Brain microvascular endothelial cell (primary cell): ENCODE results near the gene CMTM6.

Source experiments
- DNase-seq: peaks from one replicate; pipeline ENCODE4 v3.0.0-alpha.2; 2020
- H3K27ac ChIP-seq: fragments of 250-450 bp; sonication (Bioruptor Pico); 2 replicates; pipeline ENCODE4 v1.5.1; 2020; ENCODE audit warnings: mild to moderate bottlenecking, moderate library complexity
- H3K27me3 ChIP-seq: fragments of 250-450 bp; sonication (Bioruptor Pico); replicated peaks from 2 replicates; pipeline ENCODE4 v1.5.1; 2020; ENCODE audit warnings: mild to moderate bottlenecking
- H3K36me3 ChIP-seq: fragments of 250-450 bp; sonication (Bioruptor Pico); replicated peaks from 2 replicates; pipeline ENCODE4 v1.5.1; 2020; ENCODE audit warnings: mild to moderate bottlenecking
- H3K4me3 ChIP-seq: 2 replicates; pipeline ENCODE4 v1.5.1; 2011; ENCODE audit warnings: low read depth, mild to moderate bottlenecking, control low read depth, low read length, moderate library complexity
- in situ Hi-C: cut with HindIII; loops from 2 replicates; pipeline ENCODE4 v1.10.0; 2017; ENCODE audit warnings: low sequenced_read_pairs, low pct_ligation_motif_present
- TF ChIP-seq, protein P1 (sequence below): IDR thresholded peaks from 2 replicates; pipeline ENCODE4 v1.5.1; 2011; ENCODE audit warnings: low read depth, mild to moderate bottlenecking, moderate library complexity, low read length, control low read depth, inconsistent platforms; ENCODE audit errors: missing control alignments

CMTM6 gene

DNA sequence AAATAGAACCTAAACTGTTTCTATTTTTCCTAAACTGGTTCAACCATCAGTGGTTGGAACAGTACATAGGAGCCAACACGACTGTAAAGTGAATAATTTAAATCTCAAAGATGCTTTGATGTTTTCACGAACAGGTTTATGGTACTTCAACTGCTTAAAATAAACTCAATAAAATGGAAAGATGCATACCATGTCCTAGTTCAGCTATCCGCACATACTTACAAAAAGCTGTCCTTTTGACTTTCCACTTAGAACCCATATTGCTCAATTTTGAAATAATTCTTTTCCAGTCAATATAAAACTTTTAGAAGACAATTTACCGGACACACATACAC, 902 bp downstream of the CMTM6 start:
- Histone ChIP-seq H3K36me3 (peaks cover 3% of the 10 kb centered on the region), H3K27ac (peak overlapping the region; percentile 96), H3K4me3 (peak overlapping the region; percentile 92), H3K27me3 (no peaks in the 10 kb centered on the region)
- DNase-seq = no peak
- in situ Hi-C loops = no loop called here
- TF ChIP-seq, protein P1, sequence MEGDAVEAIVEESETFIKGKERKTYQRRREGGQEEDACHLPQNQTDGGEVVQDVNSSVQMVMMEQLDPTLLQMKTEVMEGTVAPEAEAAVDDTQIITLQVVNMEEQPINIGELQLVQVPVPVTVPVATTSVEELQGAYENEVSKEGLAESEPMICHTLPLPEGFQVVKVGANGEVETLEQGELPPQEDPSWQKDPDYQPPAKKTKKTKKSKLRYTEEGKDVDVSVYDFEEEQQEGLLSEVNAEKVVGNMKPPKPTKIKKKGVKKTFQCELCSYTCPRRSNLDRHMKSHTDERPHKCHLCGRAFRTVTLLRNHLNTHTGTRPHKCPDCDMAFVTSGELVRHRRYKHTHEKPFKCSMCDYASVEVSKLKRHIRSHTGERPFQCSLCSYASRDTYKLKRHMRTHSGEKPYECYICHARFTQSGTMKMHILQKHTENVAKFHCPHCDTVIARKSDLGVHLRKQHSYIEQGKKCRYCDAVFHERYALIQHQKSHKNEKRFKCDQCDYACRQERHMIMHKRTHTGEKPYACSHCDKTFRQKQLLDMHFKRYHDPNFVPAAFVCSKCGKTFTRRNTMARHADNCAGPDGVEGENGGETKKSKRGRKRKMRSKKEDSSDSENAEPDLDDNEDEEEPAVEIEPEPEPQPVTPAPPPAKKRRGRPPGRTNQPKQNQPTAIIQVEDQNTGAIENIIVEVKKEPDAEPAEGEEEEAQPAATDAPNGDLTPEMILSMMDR = no peak

GRCh38 chr3:32500880-32501782, 1.5 kb downstream of the CMTM6 start:
- Histone ChIP-seq H3K27me3 (no peaks in the 10 kb centered on the region), H3K36me3 (peaks cover 3% of the 10 kb centered on the region), H3K27ac (no peak overlapping the region), H3K4me3 (peak overlapping the region; percentile 92)
- in situ Hi-C loops = no loop called here
- no peak for DNase-seq
- TF ChIP-seq, protein P1 = no peak

GRCh38 chr3:32500231-32500630, 2.4 kb downstream of the CMTM6 start:
- Histone ChIP-seq H3K36me3 (peaks cover 3% of the 10 kb centered on the region), H3K27ac (no peak overlapping the region), H3K27me3 (no peaks in the 10 kb centered on the region), H3K4me3 (no peak overlapping the region)
- in situ Hi-C loops = no loop called here
- TF ChIP-seq, protein P1 = no peak
- no peak for DNase-seq

- in situ Hi-C loops = no loop called here
- H3K36me3 ChIP-seq = peaks cover 3% of the 10 kb centered on the region
- no peak overlapping the region for H3K27ac ChIP-seq
- no peaks in the 10 kb centered on the region for H3K27me3 ChIP-seq
- H3K4me3 ChIP-seq = no peak overlapping the region
- DNase-seq = no peak
- TF ChIP-seq, protein P1 = no peak
Observed at GRCh38 chr3:32499585-32499984, 3.1 kb downstream of the CMTM6 start.

GRCh38 chr3:32498992-32499391, 3.7 kb downstream of the CMTM6 start:
- Histone ChIP-seq H3K27ac (no peak overlapping the region), H3K36me3 (peaks cover 3% of the 10 kb centered on the region), H3K4me3 (no peak overlapping the region), H3K27me3 (no peaks in the 10 kb centered on the region)
- TF ChIP-seq, protein P1 = no peak
- in situ Hi-C loops = no loop called here
- no peak for DNase-seq
